Gastroesophageal sphincter (tissue), 4 donors: ENCODE measurements around the gene ZNF521. TPM values are rescaled to one million over a fixed set of nuclear protein-coding genes. Genes with fewer than 3 reads are reported as not detected.

Experiments
- ATAC-seq: fragments of 150-250 bp; one replicate; pipeline ENCODE4 v1.9.1; 2016; ENCODE audit warnings: mild to moderate bottlenecking, moderate library complexity
- H3K27ac ChIP-seq, 4 donors: fragments of 200-600 bp; sonication (generic) in 3 of 4; 1 replicate in 3 of 4; 2 replicates in 1 of 4; pipeline ENCODE4 v1.5.1; 2016 to 2019
- H3K27me3 ChIP-seq: fragments of 200-600 bp; sonication (generic); one replicate; pipeline ENCODE4 v1.5.1; 2019
- H3K36me3 ChIP-seq, 2 donors: fragments of 200-600 bp; sonication (generic); one replicate each; pipeline ENCODE4 v1.5.1; 2019; ENCODE audit warnings: control low read depth in 1 of 2
- H3K4me1 ChIP-seq, 3 donors: fragments of 200-600 bp; sonication (generic); 1 replicate in 2 of 3; 2 replicates in 1 of 3; pipeline ENCODE4 v1.5.1; 2016 to 2019; ENCODE audit warnings: control low read depth in 2 of 3
- H3K4me3 ChIP-seq, 2 donors: fragments of 200-600 bp; sonication (generic); one replicate each; pipeline ENCODE4 v1.5.1; 2019; ENCODE audit warnings: mild to moderate bottlenecking in 1 of 2, moderate library complexity in 1 of 2
- H3K9me3 ChIP-seq, 3 donors: fragments of 200-600 bp; sonication (generic); one replicate each; pipeline ENCODE4 v1.5.1; 2017 to 2019; ENCODE audit warnings: control low read depth in 2 of 3
- CTCF ChIP-seq, 4 experiments: fragments of 200-600 bp in 2 of 4; fragments of 450-650 bp in 2 of 4; sonication (generic) in 1 of 4; IDR thresholded peaks; one replicate each; pipeline ENCODE4 v1.5.1; 2017 to 2019; ENCODE audit warnings: antibody characterized with exemption in 4 of 4, mild to moderate bottlenecking in 2 of 4, moderate library complexity in 2 of 4
- EP300 ChIP-seq: sonication (generic); formaldehyde crosslinking; IDR thresholded peaks from one replicate; pipeline ENCODE4 v1.6.1; 2017; ENCODE audit warnings: antibody characterized with exemption, mild to moderate bottlenecking
- POLR2A ChIP-seq, 2 donors: fragments of 450-650 bp; IDR thresholded peaks; one replicate each; pipeline ENCODE4 v1.6.1; 2017; ENCODE audit warnings: antibody characterized with exemption in 2 of 2, mild to moderate bottlenecking in 2 of 2, moderate library complexity in 1 of 2
- POLR2AphosphoS5 ChIP-seq: sonication (generic); formaldehyde crosslinking; IDR thresholded peaks from one replicate; pipeline ENCODE4 v1.6.1; 2017; ENCODE audit warnings: antibody characterized with exemption
- WGBS, 2 donors: methylation state at CpG; one replicate each; pipeline ENCODE4 v1.1.5; 2018; ENCODE audit warnings: low coverage in 1 of 2; 5-methylcytosine and 5-hydroxymethylcytosine counted together
- total RNA-seq, 4 donors: library from RNA; depleted of rRNA; stranded (reverse); fragments of >200 nt; gene quantifications; one replicate each; pipeline ENCODE4 v1.1.0, GENCODE V29; 2016

ZNF521 gene
- total RNA-seq, 4 donors from 2014 or later = 9.9 to 29.3 (median 13.4) TPM

DNA sequence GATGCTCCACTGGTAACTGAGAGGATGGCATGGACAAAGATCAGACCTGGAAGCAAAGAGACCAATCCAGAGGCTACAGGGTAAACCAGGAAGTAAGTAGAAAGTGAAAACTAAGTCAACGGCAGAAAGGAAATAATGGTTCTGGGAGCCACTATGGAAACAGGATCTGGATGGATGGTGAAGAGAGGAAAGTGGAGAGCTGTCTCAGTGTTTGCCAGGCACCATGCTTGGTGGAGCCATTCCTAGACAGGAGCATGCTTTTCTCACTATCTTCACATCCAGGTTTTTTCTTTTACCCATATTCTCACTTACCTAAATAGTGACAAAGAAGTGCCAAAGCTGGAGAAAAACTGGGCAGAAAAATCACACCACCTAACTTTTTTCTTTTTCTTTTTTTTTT is 22.2 kb downstream of the ZNF521 start:
- Histone ChIP-seq H3K36me3 (no peaks in the 10 kb centered on the region), H3K27ac (no peak overlapping the region), H3K4me1 (peaks cover 0 to 17% (median 0%) of the 10 kb centered on the region in 3 donors), H3K4me3 (no peak overlapping the region), H3K27me3 (no peaks in the 10 kb centered on the region), H3K9me3 (no peaks in the 10 kb centered on the region)
- no peak for TF ChIP-seq EP300
- no peak for TF ChIP-seq POLR2AphosphoS5
- TF ChIP-seq CTCF (IDR thresholded peaks at IDR 0.05) = no peak
- no peak for TF ChIP-seq POLR2A (IDR thresholded peaks at IDR 0.05)
- WGBS, 2 donors = 67 to 89% methylated on average over 1 of the region's 1 CpG
- ATAC-seq = no peak

- Histone ChIP-seq H3K36me3 (no peaks in the 10 kb centered on the region), H3K4me1 (peaks cover 0 to 17% (median 0%) of the 10 kb centered on the region in 3 donors), H3K9me3 (no peaks in the 10 kb centered on the region), H3K27me3 (no peaks in the 10 kb centered on the region), H3K4me3 (no peak overlapping the region), H3K27ac (no peak overlapping the region)
- no peak for ATAC-seq
- 39 to 41% methylated on average over 8 to 9 of the region's 9 CpGs for WGBS, 2 donors
- no peak for TF ChIP-seq POLR2A (IDR thresholded peaks at IDR 0.05)
- no peak for TF ChIP-seq CTCF (IDR thresholded peaks at IDR 0.05)
- no peak for TF ChIP-seq EP300
- no peak for TF ChIP-seq POLR2AphosphoS5
Observed at GRCh38 chr18:25327584-25327983, 24.4 kb downstream of the ZNF521 start.

DNA sequence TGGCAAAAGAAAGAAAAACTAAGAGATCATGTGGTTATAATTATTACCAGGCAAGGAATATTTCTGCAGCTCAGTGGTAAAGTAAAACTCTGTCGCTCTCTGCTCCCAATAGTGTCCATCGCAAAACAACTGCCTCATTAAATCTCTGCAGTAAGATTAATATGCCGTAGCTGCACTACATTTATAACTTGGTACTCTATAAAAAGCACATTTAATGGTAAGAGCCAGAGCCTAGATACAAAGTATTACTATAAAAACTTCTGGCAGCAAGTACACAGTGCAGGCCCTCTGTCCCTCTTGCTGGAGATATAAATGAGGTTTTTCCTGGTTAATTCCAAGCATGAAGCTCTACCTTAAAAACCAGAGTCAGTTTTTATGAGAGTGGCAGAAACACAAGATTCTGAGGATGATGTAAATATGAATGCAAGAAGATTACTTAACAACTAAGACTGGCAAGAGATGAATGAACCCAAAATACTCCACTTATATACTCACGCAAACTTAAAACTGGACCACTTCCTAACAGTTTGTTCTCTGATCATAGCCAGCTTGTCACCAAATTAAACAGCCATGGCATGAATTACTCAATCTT is 25.5 kb downstream of the ZNF521 start:
- H3K27me3 ChIP-seq = no peaks in the 10 kb centered on the region
- peaks cover 0 to 17% (median 0%) of the 10 kb centered on the region in 3 donors for H3K4me1 ChIP-seq
- no peak overlapping the region for H3K4me3 ChIP-seq
- TF ChIP-seq CTCF (IDR thresholded peaks at IDR 0.05) = no peak
- no peak for TF ChIP-seq POLR2AphosphoS5
- TF ChIP-seq EP300 = no peak
- TF ChIP-seq POLR2A (IDR thresholded peaks at IDR 0.05) = no peak
- H3K9me3 ChIP-seq = no peaks in the 10 kb centered on the region
- H3K36me3 ChIP-seq = no peaks in the 10 kb centered on the region
- 22 to 32% methylated on average over 4 of the region's 4 CpGs for WGBS, 2 donors
- no peak for ATAC-seq
- no peak overlapping the region for H3K27ac ChIP-seq

DNA sequence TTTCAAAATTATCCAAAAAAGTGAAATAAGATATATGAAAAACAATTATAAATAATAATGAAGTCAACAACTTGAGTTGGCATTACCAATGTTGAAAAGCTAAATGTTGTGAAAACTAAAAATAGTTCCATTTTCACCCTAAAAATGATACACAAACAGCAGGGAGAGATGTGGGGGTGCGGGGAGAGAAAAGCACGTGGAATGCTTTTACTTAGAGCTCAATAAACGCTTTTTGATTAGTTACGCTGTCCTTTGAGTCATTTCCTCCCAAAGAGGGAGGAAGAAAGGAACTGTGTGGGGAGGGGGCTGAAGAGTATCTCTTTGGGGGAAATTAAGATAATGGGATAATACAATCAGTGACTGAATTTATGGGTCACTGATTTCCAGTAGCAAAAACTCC is 29.2 kb downstream of the ZNF521 start:
- WGBS, 2 donors = 86 to 96% methylated on average over 4 of the region's 4 CpGs
- Histone ChIP-seq H3K27ac (no peak overlapping the region), H3K9me3 (no peaks in the 10 kb centered on the region), H3K36me3 (no peaks in the 10 kb centered on the region), H3K4me3 (no peak overlapping the region), H3K27me3 (no peaks in the 10 kb centered on the region), H3K4me1 (peaks cover 0 to 17% (median 0%) of the 10 kb centered on the region in 3 donors)
- TF ChIP-seq CTCF (IDR thresholded peaks at IDR 0.05) = no peak
- TF ChIP-seq POLR2AphosphoS5 = no peak
- no peak for TF ChIP-seq EP300
- no peak for TF ChIP-seq POLR2A (IDR thresholded peaks at IDR 0.05)
- ATAC-seq = no peak

- H3K27ac ChIP-seq = no peak overlapping the region
- no peaks in the 10 kb centered on the region for H3K36me3 ChIP-seq
- no peak for ATAC-seq
- H3K4me3 ChIP-seq = no peak overlapping the region
- no peaks in the 10 kb centered on the region for H3K4me1 ChIP-seq
- WGBS, 2 donors = 96 to 98% methylated on average over 7 to 9 of the region's 9 CpGs
- no peak for TF ChIP-seq CTCF (IDR thresholded peaks at IDR 0.05)
- TF ChIP-seq POLR2AphosphoS5 = no peak
- no peak for TF ChIP-seq EP300
- TF ChIP-seq POLR2A (IDR thresholded peaks at IDR 0.05) = no peak
- H3K9me3 ChIP-seq = no peaks in the 10 kb centered on the region
- H3K27me3 ChIP-seq = no peaks in the 10 kb centered on the region
Observed at GRCh38 chr18:25316381-25317018, 35.5 kb downstream of the ZNF521 start.
